ENCODE data around the gene COL6A1. TPM values are rescaled to one million over a fixed set of nuclear protein-coding genes. Genes with fewer than 3 reads are reported as not detected.

The COL6A1 gene
- total and polyA plus RNA-seq, 2 donors (not counting 1 experiment from before 2014, with no cell fraction given): 645 to 1,137 TPM

GRCh38 chr21:45972716-45973474 lies 8.7 kb upstream of the COL6A1 start:
- peak overlapping the region; percentile 27 to 58 (median 36) for H3K4me3 ChIP-seq (replicated peaks in 1 of 4; ENCODE audit: control extremely low read depth in 1 of 4, insufficient read depth in 1 of 4, low read depth in 3 of 4, low read length in 4 of 4)
- peak; percentile 85 to 95 for DNase-seq (ENCODE audit: low read depth in 2 of 2)
- H4K20me1 ChIP-seq (ENCODE audit: control insufficient read depth, extremely low read depth, insufficient read depth, low read length): no peaks in the 10 kb centered on the region
- no peaks in the 10 kb centered on the region for H3K9me3 ChIP-seq (ENCODE audit: control insufficient read depth, insufficient read depth, low read depth, low read length)
- H3K79me2 ChIP-seq (ENCODE audit: control insufficient read depth, insufficient read depth, low read length): no peaks in the 10 kb centered on the region
- peaks cover 37% of the 10 kb centered on the region for H3K4me1 ChIP-seq (ENCODE audit: control insufficient read depth, extremely low read depth, insufficient read depth, low read length)
- no peak overlapping the region for H2AFZ ChIP-seq (ENCODE audit: low read length)
- H3K4me2 ChIP-seq (ENCODE audit: extremely low read depth, insufficient read depth, low read length): peak overlapping the region; percentile 78
- TF ChIP-seq CTCF (conservative IDR thresholded peaks at IDR 0.05 in 1 of 2, IDR thresholded peaks at IDR 0.05 in 1 of 2; ENCODE audit: low read depth in 1 of 2, low read length in 2 of 2) (no peak), EZH2 (IDR thresholded peaks at IDR 0.05; ENCODE audit: low read length, missing control alignments) (no peak)
- H3K9ac ChIP-seq (ENCODE audit: insufficient read depth, low read length): peak overlapping the region; percentile 83
- H3K27me3 ChIP-seq (ENCODE audit: control insufficient read depth, insufficient read depth, low read length): no peaks in the 10 kb centered on the region
- H3K27ac ChIP-seq (ENCODE audit: insufficient read depth, low read length): peak overlapping the region; percentile 96
- H3K36me3 ChIP-seq (ENCODE audit: control insufficient read depth, insufficient read depth, low read length): no peaks in the 10 kb centered on the region

GRCh38 chr21:45973475-45974072 lies 8.0 kb upstream of the COL6A1 start:
- Histone ChIP-seq H3K27me3 (ENCODE audit: control insufficient read depth, insufficient read depth, low read length) (no peaks in the 10 kb centered on the region), H3K9ac (ENCODE audit: insufficient read depth, low read length) (peak overlapping the region; percentile 83), H3K79me2 (ENCODE audit: control insufficient read depth, insufficient read depth, low read length) (no peaks in the 10 kb centered on the region), H3K27ac (ENCODE audit: insufficient read depth, low read length) (peak overlapping the region; percentile 96), H3K4me3 (replicated peaks in 1 of 4; ENCODE audit: control extremely low read depth in 1 of 4, insufficient read depth in 1 of 4, low read depth in 3 of 4, low read length in 4 of 4) (peak overlapping the region; percentile 24 to 58 (median 32)), H2AFZ (ENCODE audit: low read length) (no peak overlapping the region), H3K36me3 (ENCODE audit: control insufficient read depth, insufficient read depth, low read length) (no peaks in the 10 kb centered on the region), H3K9me3 (ENCODE audit: control insufficient read depth, insufficient read depth, low read depth, low read length) (no peaks in the 10 kb centered on the region), H3K4me2 (ENCODE audit: extremely low read depth, insufficient read depth, low read length) (peak overlapping the region; percentile 78), H3K4me1 (ENCODE audit: control insufficient read depth, extremely low read depth, insufficient read depth, low read length) (peaks cover 39% of the 10 kb centered on the region), H4K20me1 (ENCODE audit: control insufficient read depth, extremely low read depth, insufficient read depth, low read length) (no peaks in the 10 kb centered on the region)
- DNase-seq (ENCODE audit: low read depth in 2 of 2): peak; percentile 82 to 88
- peak; percentile 75 to 78 for TF ChIP-seq CTCF (conservative IDR thresholded peaks at IDR 0.05 in 1 of 2, IDR thresholded peaks at IDR 0.05 in 1 of 2; ENCODE audit: low read depth in 1 of 2, low read length in 2 of 2)
- no peak for TF ChIP-seq EZH2 (IDR thresholded peaks at IDR 0.05; ENCODE audit: low read length, missing control alignments)
